Tibial nerve (tissue), 4 donors: ENCODE results near the gene C1orf52. TPM values are rescaled to one million over a fixed set of nuclear protein-coding genes. Genes with fewer than 3 reads are reported as not detected.

Source experiments
- DNase-seq, 2 donors: peaks; one replicate each; pipeline ENCODE4 v3.0.0-alpha.2; 2019; ENCODE audit warnings: low spot score in 2 of 2
- H3K27ac ChIP-seq, 4 donors: fragments of 200-600 bp; sonication (generic) in 3 of 4; one replicate each; pipeline ENCODE4 v1.5.1; 2017 to 2019; ENCODE audit warnings: mild to moderate bottlenecking in 1 of 4
- H3K27me3 ChIP-seq, 2 donors: fragments of 200-600 bp; sonication (generic) in 1 of 2; one replicate each; pipeline versions ENCODE4 v1.5.1 to v1.6.0; 2017 to 2019
- H3K36me3 ChIP-seq, 3 donors: fragments of 200-600 bp; sonication (generic); one replicate each; pipeline ENCODE4 v1.5.1; 2018 to 2019
- H3K4me1 ChIP-seq, 4 donors: fragments of 200-600 bp; sonication (generic) in 3 of 4; one replicate each; pipeline ENCODE4 v1.5.1; 2017 to 2019
- H3K4me3 ChIP-seq, 4 donors: fragments of 200-600 bp; sonication (generic) in 3 of 4; one replicate each; pipeline ENCODE4 v1.5.1; 2017 to 2019; ENCODE audit warnings: mild to moderate bottlenecking in 1 of 4, moderate library complexity in 1 of 4
- H3K9me3 ChIP-seq, 4 donors: fragments of 200-600 bp; sonication (generic) in 3 of 4; one replicate each; pipeline ENCODE4 v1.5.1; 2017 to 2019
- EP300 ChIP-seq, 2 donors: sonication (generic); formaldehyde crosslinking; IDR thresholded peaks; one replicate each; pipeline ENCODE4 v1.6.1; 2017; ENCODE audit warnings: antibody characterized with exemption in 2 of 2, mild to moderate bottlenecking in 1 of 2
- POLR2A ChIP-seq, 2 donors: fragments of 450-650 bp; IDR thresholded peaks; one replicate each; pipeline ENCODE4 v1.6.1; 2017; ENCODE audit warnings: antibody characterized with exemption in 2 of 2, mild to moderate bottlenecking in 2 of 2, moderate library complexity in 2 of 2
- WGBS, 2 donors: methylation state at CpG; one replicate each; pipeline ENCODE4 v1.1.5; 2018; 5-methylcytosine and 5-hydroxymethylcytosine counted together
- total RNA-seq, 4 donors: library from RNA; depleted of rRNA; stranded (reverse); fragments of >200 nt; gene quantifications; one replicate each; pipeline ENCODE4 v1.1.0, GENCODE V29; 2016
- TF ChIP-seq, protein P1 (sequence below), 5 experiments: fragments of 200-600 bp in 3 of 5; fragments of 450-650 bp in 2 of 5; sonication (generic) in 3 of 5; IDR thresholded peaks; one replicate each; pipeline ENCODE4 v1.5.1; 2016 to 2019; ENCODE audit warnings: antibody characterized with exemption in 5 of 5, mild to moderate bottlenecking in 3 of 5, moderate library complexity in 2 of 5

The C1orf52 gene
- total RNA-seq, 4 donors from 2014 or later, result 12.7 to 34.8 (median 24.5) TPM

DNA sequence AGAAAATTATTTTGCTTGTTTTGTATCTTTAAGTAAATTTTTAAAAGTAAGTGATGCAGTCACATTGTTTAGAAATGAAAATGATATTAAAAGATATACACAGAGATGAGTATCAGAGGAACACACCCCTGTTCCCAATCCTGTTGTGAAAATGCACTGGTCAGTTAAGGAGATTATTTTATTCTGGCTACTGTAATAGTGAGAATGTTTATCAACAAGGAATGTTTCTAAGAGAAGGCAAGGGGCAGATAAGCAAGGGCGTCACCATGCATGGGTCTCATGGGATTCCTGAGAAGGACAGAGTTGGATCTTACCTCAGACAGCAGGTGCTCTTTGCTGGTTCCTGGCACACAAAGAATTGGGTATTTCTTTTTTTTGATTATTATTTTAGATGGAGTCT is 21.8 kb downstream of the C1orf52 start:
- WGBS, 2 donors, result 76 to 100% methylated on average over 1 of the region's 1 CpG
- H3K4me3 ChIP-seq, result no peak overlapping the region
- no peaks in the 10 kb centered on the region for H3K9me3 ChIP-seq
- no peaks in the 10 kb centered on the region for H3K27me3 ChIP-seq
- no peaks in the 10 kb centered on the region for H3K36me3 ChIP-seq
- no peaks in the 10 kb centered on the region for H3K4me1 ChIP-seq
- H3K27ac ChIP-seq, result no peak overlapping the region
- no peak for DNase-seq
- no peak for TF ChIP-seq EP300 (IDR thresholded peaks at IDR 0.05)

DNA sequence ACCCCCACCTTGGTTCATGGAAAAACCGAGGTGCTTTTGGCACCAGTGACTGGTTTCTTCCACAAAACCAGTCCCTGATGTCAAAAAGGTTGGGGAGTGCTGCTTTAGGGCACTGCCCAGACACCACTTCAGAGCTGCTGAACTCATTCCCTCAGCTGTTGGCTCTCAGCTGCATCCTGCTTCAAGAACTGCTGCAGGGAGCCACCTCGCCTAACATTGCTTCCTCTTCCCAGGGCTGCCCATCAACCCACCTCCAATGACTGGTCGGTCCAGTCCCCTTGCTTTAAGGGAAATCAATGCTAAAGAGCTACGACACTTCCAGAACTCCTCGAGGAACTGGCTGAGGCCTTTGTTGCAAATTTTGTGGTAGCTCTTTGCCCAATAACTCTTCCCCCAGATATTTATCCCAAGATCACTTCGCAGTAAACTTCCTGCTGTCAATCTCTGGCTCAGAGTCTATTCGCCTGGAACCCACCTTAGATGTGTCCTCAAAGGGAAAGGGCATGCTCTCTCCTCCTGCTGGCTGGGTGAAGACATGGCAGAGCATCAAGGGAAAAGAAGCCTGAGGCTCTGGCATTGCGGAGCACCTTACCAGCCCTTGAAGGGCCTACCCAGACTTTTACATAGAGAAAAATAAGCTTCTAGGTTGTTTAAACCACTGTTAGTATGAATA is 29.0 kb downstream of the C1orf52 start:
- no peaks in the 10 kb centered on the region for H3K36me3 ChIP-seq
- no peak overlapping the region for H3K27ac ChIP-seq
- no peaks in the 10 kb centered on the region for H3K27me3 ChIP-seq
- peaks cover 0 to 8% (median 0%) of the 10 kb centered on the region in 4 donors for H3K4me1 ChIP-seq
- no peak for DNase-seq
- 77 to 83% methylated on average over 8 of the region's 8 CpGs for WGBS, 2 donors
- H3K9me3 ChIP-seq, result no peaks in the 10 kb centered on the region
- TF ChIP-seq, protein P1, sequence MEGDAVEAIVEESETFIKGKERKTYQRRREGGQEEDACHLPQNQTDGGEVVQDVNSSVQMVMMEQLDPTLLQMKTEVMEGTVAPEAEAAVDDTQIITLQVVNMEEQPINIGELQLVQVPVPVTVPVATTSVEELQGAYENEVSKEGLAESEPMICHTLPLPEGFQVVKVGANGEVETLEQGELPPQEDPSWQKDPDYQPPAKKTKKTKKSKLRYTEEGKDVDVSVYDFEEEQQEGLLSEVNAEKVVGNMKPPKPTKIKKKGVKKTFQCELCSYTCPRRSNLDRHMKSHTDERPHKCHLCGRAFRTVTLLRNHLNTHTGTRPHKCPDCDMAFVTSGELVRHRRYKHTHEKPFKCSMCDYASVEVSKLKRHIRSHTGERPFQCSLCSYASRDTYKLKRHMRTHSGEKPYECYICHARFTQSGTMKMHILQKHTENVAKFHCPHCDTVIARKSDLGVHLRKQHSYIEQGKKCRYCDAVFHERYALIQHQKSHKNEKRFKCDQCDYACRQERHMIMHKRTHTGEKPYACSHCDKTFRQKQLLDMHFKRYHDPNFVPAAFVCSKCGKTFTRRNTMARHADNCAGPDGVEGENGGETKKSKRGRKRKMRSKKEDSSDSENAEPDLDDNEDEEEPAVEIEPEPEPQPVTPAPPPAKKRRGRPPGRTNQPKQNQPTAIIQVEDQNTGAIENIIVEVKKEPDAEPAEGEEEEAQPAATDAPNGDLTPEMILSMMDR (IDR thresholded peaks at IDR 0.05), result no peak
- no peak for TF ChIP-seq POLR2A (IDR thresholded peaks at IDR 0.05)
- no peak for TF ChIP-seq EP300 (IDR thresholded peaks at IDR 0.05)
- H3K4me3 ChIP-seq, result no peak overlapping the region

DNA sequence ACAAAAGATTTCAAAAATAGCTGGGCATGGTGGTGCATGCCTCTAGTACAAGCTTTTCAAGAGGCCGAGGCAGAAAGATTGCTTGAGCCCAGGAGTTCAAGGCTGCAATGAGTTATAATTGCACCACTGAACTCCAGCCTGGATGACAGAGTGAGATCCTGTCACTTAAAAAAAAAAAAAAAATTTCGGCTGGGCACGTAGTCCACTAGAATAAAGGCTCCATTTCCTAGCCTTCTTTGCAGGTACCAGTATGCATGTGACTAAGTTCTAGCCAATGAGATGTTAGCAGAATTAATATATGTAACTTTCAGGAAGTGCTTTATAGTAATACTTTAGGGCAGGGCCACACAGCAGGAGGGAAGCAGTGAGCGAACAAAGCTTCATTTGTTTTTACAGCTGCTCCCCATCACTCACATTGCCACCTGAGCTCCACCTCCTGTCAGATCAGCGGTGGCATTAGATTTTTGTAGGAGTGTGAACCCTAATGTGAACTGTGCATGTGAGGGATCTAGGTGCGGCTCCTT is 29.8 kb downstream of the C1orf52 start:
- Histone ChIP-seq H3K9me3 (no peaks in the 10 kb centered on the region), H3K27ac (no peak overlapping the region), H3K27me3 (no peaks in the 10 kb centered on the region), H3K36me3 (no peaks in the 10 kb centered on the region), H3K4me3 (no peak overlapping the region), H3K4me1 (peaks cover 0 to 14% (median 0%) of the 10 kb centered on the region in 4 donors)
- 73 to 79% methylated on average over 6 of the region's 6 CpGs for WGBS, 2 donors
- no peak for DNase-seq
- TF ChIP-seq, protein P1 (IDR thresholded peaks at IDR 0.05), result no peak
- TF ChIP-seq POLR2A (IDR thresholded peaks at IDR 0.05) (no peak), EP300 (IDR thresholded peaks at IDR 0.05) (no peak)

DNA sequence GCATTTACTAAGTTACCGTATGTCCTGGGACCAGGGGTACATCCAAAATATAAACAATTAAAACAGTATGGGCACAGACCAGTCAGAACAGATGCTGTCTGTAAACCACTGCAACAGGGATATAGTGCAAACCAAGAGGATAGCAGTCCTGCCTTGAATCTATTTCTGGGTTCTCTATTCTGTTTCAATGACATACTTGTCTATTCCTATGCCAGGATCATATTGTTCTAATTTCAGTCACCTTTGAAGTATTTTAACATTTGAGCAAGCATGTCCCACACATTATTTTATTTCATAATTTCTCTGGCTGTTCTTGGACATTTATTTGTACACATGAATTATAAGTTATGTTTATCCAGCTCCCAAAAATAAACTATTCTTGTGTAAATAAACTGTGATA is 30.5 kb downstream of the C1orf52 start:
- WGBS, 2 donors, result 53 to 95% methylated on average over 1 of the region's 1 CpG
- Histone ChIP-seq H3K4me1 (peaks cover 0 to 19% (median 0%) of the 10 kb centered on the region in 4 donors), H3K27ac (no peak overlapping the region), H3K36me3 (no peaks in the 10 kb centered on the region), H3K9me3 (no peaks in the 10 kb centered on the region), H3K4me3 (no peak overlapping the region), H3K27me3 (no peaks in the 10 kb centered on the region)
- DNase-seq, result no peak
- TF ChIP-seq, protein P1 (IDR thresholded peaks at IDR 0.05), result no peak
- TF ChIP-seq POLR2A (IDR thresholded peaks at IDR 0.05) (no peak), EP300 (IDR thresholded peaks at IDR 0.05) (no peak)

DNA sequence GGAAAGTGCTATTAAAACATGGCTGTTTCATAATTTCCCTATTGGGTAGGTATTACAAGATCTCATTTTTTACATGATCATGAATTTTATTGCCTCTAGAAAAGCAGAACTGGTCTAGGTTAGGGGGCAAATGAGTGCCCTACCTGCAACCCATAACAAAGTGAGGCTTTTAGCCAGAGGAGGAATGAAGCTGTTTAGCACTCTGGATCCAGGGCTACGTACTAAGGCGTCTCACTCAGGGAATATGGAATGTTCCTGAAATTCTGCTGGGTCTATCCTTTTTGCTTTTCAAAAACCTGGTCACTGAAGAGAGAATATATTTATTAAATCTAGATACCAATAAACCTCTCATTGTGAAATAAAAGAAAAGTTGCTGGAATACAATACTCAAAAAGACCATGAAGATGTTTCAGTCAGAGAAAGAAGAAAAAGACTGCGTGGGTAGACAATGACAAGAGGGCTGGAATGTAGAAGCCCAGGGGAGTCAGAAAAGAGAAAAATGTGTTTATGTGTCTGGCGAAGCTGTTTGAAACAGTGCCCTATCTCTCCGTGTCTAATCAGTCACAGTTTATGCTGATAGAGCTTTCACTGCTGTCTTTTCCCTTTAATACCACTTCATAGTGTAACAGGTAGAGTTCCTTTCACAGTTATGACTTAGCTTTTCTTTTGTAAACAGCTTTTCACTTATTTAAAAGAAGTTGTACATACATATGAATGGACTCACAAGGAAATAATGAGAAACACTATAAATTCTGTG is 33.7 kb downstream of the C1orf52 start:
- Histone ChIP-seq H3K27me3 (no peaks in the 10 kb centered on the region), H3K4me3 (no peak overlapping the region), H3K27ac (no peak overlapping the region), H3K4me1 (peaks cover 0 to 19% (median 0%) of the 10 kb centered on the region in 4 donors), H3K9me3 (no peaks in the 10 kb centered on the region), H3K36me3 (no peaks in the 10 kb centered on the region)
- WGBS, 2 donors, result 52 to 56% methylated on average over 5 of the region's 5 CpGs
- TF ChIP-seq EP300 (IDR thresholded peaks at IDR 0.05) (no peak), POLR2A (IDR thresholded peaks at IDR 0.05) (no peak)
- TF ChIP-seq, protein P1 (IDR thresholded peaks at IDR 0.05), result no peak
- no peak for DNase-seq
